H1 (cell line): Measurements from ENCODE around the gene ADGRG1.

ENCODE experiments used
- BRCA1 ChIP-seq: IDR thresholded peaks from 2 replicates; pipeline ENCODE4 v1.6.1; 2012; ENCODE audit warnings: low read depth, low read length, improper control_type of control experiment
- CREB1 ChIP-seq: IDR thresholded peaks from 2 replicates; pipeline ENCODE4 v1.6.1; 2012; ENCODE audit warnings: inconsistent platforms
- CTCF ChIP-seq, 3 experiments: IDR thresholded peaks; 1 replicate in 2 of 3; 2 replicates in 1 of 3; pipeline versions ENCODE4 v1.5.1 to v1.6.1; 2011; ENCODE audit warnings: low read length in 3 of 3, mild to moderate bottlenecking in 3 of 3, inconsistent platforms in 2 of 3, low read depth in 1 of 3, moderate library complexity in 1 of 3; ENCODE audit not compliant: insufficient read depth in 1 of 3; ENCODE audit errors: control extremely low read depth in 1 of 3
- MAFK ChIP-seq: IDR thresholded peaks from 2 replicates; pipeline ENCODE4 v1.6.1; 2012; ENCODE audit warnings: low read depth, mild to moderate bottlenecking, improper control_type of control experiment, low read length
- TAF1 ChIP-seq: IDR thresholded peaks from 2 replicates; pipeline ENCODE4 v1.6.1; 2011; ENCODE audit warnings: mild to moderate bottlenecking, low read depth, low read length
- ZNF274 ChIP-seq: IDR thresholded peaks from 2 replicates; pipeline ENCODE4 v1.7.0; 2012; ENCODE audit warnings: low read length, borderline replicate concordance; ENCODE audit errors: extremely low read depth

DNA sequence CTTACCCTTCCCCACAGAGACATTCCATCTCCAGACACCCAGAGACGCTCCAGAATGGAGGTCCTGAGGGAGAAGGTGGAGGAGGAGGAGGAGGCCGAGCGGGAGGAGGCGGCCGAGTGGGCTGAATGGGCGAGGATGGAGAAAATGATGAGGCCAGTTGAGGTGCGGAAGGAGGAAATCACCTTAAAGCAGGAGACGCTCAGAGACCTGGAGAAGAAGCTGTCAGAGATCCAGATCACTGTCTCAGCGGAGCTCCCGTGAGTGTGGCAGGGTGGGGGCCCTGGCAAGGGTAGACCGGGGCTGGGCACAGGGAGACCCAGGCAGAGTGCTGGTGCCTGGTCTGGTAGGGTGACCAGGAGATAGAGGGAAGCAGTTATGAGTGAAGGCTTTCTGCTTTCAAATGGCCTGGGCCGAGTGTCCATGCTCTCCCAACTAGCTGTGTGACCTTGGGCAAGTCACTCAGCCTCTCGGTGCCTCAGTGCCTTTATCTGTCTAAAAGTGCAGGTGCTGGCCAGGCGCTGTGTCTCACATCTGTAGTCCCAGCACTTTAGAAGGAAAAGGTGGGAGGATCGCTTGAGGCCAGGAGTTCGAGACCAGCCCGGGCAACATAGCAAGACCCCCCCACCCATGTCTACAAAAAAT, 69.6 kb downstream of the ADGRG1 start:
- TF ChIP-seq CREB1, result no peak
- TF ChIP-seq BRCA1, result no peak
- TF ChIP-seq TAF1, result no peak
- TF ChIP-seq CTCF (IDR thresholded peaks at IDR 0.05; ENCODE audit: control extremely low read depth in 1 of 3, insufficient read depth in 1 of 3, low read depth in 1 of 3, low read length in 3 of 3), result no peak
- TF ChIP-seq ZNF274, result no peak
- TF ChIP-seq MAFK, result no peak
